AG08396 (cell line): ENCODE data around the gene EGFL7.

Source experiments
- DNase-seq: peaks from one replicate; pipeline ENCODE4 v3.0.0; 2012; ENCODE audit warnings: low spot score, mixed read lengths

Gene EGFL7

DNA sequence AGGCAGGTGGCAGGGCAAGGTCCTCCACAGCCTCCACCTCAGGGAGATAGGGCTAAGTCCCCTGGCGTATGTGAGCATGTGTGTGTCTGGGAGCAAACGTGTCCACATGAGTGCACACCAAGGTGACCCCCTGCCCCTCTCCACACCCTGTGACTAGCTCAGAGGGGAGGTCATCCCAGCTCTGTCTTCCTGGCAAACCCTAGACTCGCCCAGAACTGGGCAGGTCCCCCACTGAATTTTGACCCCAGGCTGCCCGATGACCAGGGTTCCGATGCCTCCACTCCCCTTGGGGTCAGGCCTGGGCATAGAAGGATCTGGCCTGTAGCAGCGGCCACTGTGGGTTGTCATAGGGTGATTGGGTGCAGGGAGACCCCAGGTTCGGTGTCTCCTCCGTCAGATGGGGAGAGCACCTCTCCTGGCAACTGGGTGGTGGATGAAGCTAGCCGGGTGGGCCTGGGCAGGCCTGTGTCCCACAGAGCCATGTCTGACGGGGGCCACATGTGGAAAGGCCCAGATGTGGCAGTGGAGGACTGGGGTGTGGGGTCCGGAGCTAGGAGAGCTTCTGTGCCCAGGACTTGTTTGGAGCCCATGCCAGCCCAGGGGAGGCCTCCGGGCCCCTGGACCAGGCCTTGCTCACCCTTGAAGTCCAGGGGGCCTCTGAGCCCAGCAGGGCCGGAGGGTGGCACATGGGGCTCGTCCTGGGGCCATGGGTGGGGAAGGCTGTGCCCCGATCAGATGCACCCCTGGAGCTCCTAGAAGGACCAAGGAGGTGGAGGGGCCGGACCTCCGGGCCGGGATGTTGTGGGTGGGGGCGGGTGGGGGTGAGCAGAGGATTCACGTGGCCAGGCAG, 55.9 kb downstream of the EGFL7 start:
- no peak for DNase-seq

DNA sequence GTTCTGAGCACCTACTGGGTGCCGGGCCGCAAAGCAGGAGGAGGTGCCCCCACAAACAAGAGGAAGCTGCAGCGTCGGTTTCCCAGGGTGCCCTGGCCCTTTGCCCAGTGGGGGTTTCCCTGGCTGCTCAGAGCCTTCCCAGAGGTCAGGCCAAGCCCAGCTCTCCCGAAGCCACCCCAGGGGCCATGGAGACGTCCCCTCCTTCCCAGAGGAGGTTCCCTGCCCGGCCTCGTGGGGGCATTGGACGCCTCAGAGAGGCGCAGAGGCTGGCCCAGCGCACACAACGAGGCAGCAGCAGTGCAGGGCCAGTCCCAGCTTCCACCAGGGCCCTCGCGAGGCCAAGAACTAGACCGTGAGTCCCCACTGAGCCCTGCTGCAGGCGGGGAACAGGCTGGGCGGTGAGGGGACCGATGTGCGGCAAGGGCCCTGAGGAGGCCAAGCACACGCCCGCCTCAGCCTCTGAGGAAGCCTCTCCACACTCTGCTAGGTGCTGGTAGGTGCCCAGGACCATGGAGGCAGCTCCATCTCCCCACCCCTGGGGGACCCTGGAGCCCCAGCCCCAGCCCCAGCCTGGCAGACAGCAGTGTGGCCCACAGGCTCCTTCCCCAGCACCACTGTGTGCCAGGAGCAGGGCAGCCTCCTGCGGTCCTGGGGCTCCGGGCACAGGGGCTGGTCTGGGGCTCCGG, 56.6 kb downstream of the EGFL7 start:
- no peak for DNase-seq

DNA sequence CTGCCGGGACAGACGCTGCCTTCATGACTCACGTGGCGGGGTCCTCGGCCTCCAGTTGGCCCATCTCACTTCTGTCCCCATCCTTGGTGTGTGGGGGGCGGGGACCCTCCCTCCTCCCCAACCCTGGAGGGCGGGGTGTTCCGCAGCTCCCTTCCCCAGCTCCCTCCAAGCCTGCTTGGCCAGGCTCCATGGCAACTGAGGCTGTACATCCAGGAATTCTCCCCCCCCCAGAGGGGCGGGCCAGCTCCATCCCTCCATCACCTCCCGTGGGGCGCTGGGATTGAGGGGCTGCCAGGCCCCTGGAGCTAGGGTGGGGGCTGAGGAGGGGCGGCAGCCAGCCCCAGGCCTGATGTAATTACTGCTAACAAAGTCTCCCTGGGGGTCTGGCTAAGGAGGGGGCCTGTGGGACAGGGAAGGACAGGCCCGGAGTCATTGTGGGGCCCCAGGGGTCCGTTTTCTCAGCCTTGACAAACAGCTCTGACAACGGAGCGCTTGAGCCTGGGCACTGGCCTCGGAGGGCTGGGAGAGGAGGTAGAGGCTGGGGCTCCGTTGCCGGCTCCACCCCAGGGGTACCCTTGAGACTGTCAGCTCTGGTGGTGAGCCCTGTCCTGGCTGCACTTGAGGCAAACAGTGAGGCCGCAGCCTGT, 57.7 kb downstream of the EGFL7 start:
- no peak for DNase-seq

DNA sequence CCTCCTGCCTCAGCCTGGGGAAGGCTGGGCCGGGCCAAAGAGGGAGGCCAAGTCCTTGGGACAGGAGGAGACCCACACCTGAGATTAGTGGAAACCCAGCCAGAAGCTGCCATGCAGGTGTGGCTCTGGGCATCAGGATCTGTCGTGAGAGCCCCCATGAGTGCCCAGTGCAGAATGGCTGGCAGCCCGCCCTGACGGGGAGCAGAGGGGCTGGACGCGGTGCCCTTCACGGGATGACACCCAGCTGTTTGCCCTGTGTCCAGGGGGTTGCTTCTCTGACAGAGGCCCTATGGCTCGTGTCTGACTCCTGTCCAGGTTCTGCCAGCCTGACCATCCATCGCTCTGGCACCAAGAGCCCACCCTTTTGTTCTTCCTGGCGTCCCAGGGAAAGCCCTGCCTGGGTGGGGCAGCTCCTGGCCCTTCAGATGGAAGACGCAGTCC, 58.2 kb downstream of the EGFL7 start:
- no peak for DNase-seq

DNA sequence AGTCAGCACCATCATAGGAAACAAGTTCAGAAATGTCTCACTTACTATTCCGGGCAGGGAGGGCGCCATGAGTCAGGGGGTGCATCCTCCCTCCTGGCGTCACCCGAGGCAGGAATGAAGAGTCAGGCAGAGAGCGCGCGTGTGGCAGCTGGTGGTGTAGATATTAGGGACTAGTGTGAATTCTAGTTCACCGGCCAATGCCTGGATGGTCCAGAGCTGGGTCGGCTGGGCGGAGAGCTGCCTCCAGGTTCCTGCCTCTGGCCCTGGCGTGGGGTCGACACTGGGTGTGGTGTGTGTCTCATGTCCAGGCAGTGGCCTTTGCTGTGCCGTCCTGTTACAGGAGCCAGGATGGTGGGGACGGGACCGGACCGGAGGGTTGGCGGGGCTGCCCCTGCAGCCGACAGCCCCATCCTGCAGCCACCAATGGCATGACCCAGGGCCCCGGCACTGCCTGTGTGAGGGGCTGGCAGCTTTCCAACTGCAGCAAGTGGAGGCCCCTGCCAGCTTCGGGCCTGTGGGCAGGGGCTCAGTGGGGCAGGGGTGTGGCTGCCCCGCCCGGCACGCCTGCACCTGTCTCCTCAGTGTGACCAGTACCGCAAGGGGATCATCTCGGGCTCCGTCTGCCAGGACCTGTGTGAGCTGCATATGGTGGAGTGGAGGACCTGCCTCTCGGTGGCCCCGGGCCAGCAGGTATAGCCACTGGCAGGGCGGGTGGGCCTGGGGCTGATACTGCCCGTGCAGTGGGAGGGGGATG, 58.8 kb downstream of the EGFL7 start:
- peak; percentile 81 for DNase-seq
